CD4-positive, alpha-beta T cell treated with Interferon alpha-2 for 1 hour (primary cell): ENCODE data around the gene SHROOM1.

Experiments used
- DNase-seq, 2 donors: peaks; one replicate each; pipeline ENCODE4 v3.0.0-alpha.2; 2020 to 2022

SHROOM1 gene

GRCh38 chr5:132776131-132776937 is 54.1 kb downstream of the SHROOM1 start:
- no peak for DNase-seq

- no peak for DNase-seq
Observed at GRCh38 chr5:132775476-132775961, 54.9 kb downstream of the SHROOM1 start.

GRCh38 chr5:132774896-132775295 is 55.6 kb downstream of the SHROOM1 start:
- DNase-seq = no peak

- DNase-seq = no peak
Observed at GRCh38 chr5:132774406-132774805, 56.0 kb downstream of the SHROOM1 start.

GRCh38 chr5:132773601-132774355 is 56.7 kb downstream of the SHROOM1 start:
- no peak for DNase-seq

- DNase-seq = no peak
Observed at GRCh38 chr5:132773114-132773513, 57.3 kb downstream of the SHROOM1 start.

GRCh38 chr5:132772291-132773070 is 58.0 kb downstream of the SHROOM1 start:
- no peak for DNase-seq
